Epithelial cell of prostate (primary cell): Measurements from ENCODE around the gene MUSK.
A peak's percentile ranks its signal among the peaks of the same experiment; 100 is the strongest.
"Not testable (repeated sequence)": the region's sequence is repeated elsewhere in the genome, so short reads cannot be mapped to it uniquely, and the experiment has no call there.

Source experiments
- DNase-seq: peaks from one replicate; pipeline ENCODE4 v3.0.0-alpha.2; 2011; ENCODE audit warnings: low read depth, low spot score
- H3K27ac ChIP-seq: fragments of 450-650 bp; 2 replicates; pipeline ENCODE4 v1.5.1; 2017; ENCODE audit warnings: mild to moderate bottlenecking

MUSK gene

GRCh38 chr9:110691002-110691549, 22.5 kb downstream of the MUSK start:
- H3K27ac ChIP-seq = no peak overlapping the region
- no peak for DNase-seq

GRCh38 chr9:110695846-110696245, 27.3 kb downstream of the MUSK start:
- H3K27ac ChIP-seq, DNase-seq: not testable (repeated sequence)

GRCh38 chr9:110700953-110701352, 32.4 kb downstream of the MUSK start:
- H3K27ac ChIP-seq = no peak overlapping the region
- no peak for DNase-seq

GRCh38 chr9:110703669-110704068, 35.1 kb downstream of the MUSK start:
- no peak for DNase-seq
- H3K27ac ChIP-seq = no peak overlapping the region

GRCh38 chr9:110707419-110707818, 38.8 kb downstream of the MUSK start:
- DNase-seq = no peak
- H3K27ac ChIP-seq = no peak overlapping the region

GRCh38 chr9:110710420-110710819, 41.8 kb downstream of the MUSK start:
- no peak overlapping the region for H3K27ac ChIP-seq
- DNase-seq = no peak

GRCh38 chr9:110712955-110713354, 44.4 kb downstream of the MUSK start:
- DNase-seq = no peak
- H3K27ac ChIP-seq = no peak overlapping the region

GRCh38 chr9:110714314-110714713, 45.7 kb downstream of the MUSK start:
- DNase-seq = no peak
- H3K27ac ChIP-seq = no peak overlapping the region

GRCh38 chr9:110728058-110728457, 59.5 kb downstream of the MUSK start:
- no peak for DNase-seq
- no peak overlapping the region for H3K27ac ChIP-seq

GRCh38 chr9:110729641-110730040, 61.0 kb downstream of the MUSK start:
- no peak for DNase-seq
- no peak overlapping the region for H3K27ac ChIP-seq

- DNase-seq = no peak
- no peak overlapping the region for H3K27ac ChIP-seq
Measured at GRCh38 chr9:110731437-110732028, 62.9 kb downstream of the MUSK start.

- no peak overlapping the region for H3K27ac ChIP-seq
- DNase-seq = no peak
Measured at GRCh38 chr9:110738982-110739381, 70.4 kb downstream of the MUSK start.

- peak overlapping the region; percentile 91 for H3K27ac ChIP-seq
- no peak for DNase-seq
Measured at GRCh38 chr9:110742741-110743371, 74.3 kb downstream of the MUSK start.

- peak; percentile 84 for DNase-seq
- peak overlapping the region; percentile 91 for H3K27ac ChIP-seq
Measured at GRCh38 chr9:110744715-110745384, 76.3 kb downstream of the MUSK start.

GRCh38 chr9:110745676-110746075, 77.1 kb downstream of the MUSK start:
- H3K27ac ChIP-seq = peak overlapping the region; percentile 91
- no peak for DNase-seq

GRCh38 chr9:110746211-110746930, 77.8 kb downstream of the MUSK start:
- H3K27ac ChIP-seq = peak overlapping the region; percentile 91
- DNase-seq = no peak

- DNase-seq = peak; percentile 64
- H3K27ac ChIP-seq = peak overlapping the region; percentile 68
Measured at GRCh38 chr9:110748251-110748893, 79.8 kb downstream of the MUSK start.

GRCh38 chr9:110750272-110750671, 81.7 kb downstream of the MUSK start:
- H3K27ac ChIP-seq = no peak overlapping the region

GRCh38 chr9:110751971-110752370, 83.4 kb downstream of the MUSK start:
- no peak overlapping the region for H3K27ac ChIP-seq
- no peak for DNase-seq

More at GRCh38 chr9:110750272-110750671, 81.7 kb downstream of the MUSK start:
- no peak for DNase-seq

GRCh38 chr9:110752766-110753165, 84.2 kb downstream of the MUSK start:
- DNase-seq = peak; percentile 97
- H3K27ac ChIP-seq = peak overlapping the region; percentile 64
